ENCODE data around the gene NT5DC2.
"Not testable (repeated sequence)": the region's sequence is repeated elsewhere in the genome, so short reads cannot be mapped to it uniquely, and the experiment has no call there.

NT5DC2 gene

GRCh38 chr3:52536369-52537164, 2.9 kb upstream of the NT5DC2 start, which contains the start of gene UQCC5:
UQCC5 (plus strand) TSS chr3:52536605; CDS start chr3:52536756, 151 bp downstream.
- DNase-seq: peak; percentile 99

- DNase-seq: no peak
These were observed 2.4 kb upstream of the NT5DC2 start for GRCh38 chr3:52536112-52536368.

GRCh38 chr3:52535411-52536111, 1.9 kb upstream of the NT5DC2 start:
- DNase-seq: no peak

- DNase-seq: peak; percentile 77
These were observed 875 bp upstream of the NT5DC2 start for GRCh38 chr3:52534281-52535183.

- DNase-seq: peak; percentile 62
These were observed 627 bp downstream of the NT5DC2 start for GRCh38 chr3:52532838-52533622.

- peak; percentile 51 for DNase-seq
These were observed 1.2 kb downstream of the NT5DC2 start for GRCh38 chr3:52532517-52532837.

GRCh38 chr3:52531860-52532516, 1.7 kb downstream of the NT5DC2 start:
- DNase-seq: peak; percentile 39

- peak; percentile 50 for DNase-seq
These were observed 2.5 kb downstream of the NT5DC2 start for GRCh38 chr3:52530918-52531826.

- DNase-seq: peak; percentile 30
These were observed 4.0 kb downstream of the NT5DC2 start for GRCh38 chr3:52529376-52530333.

- DNase-seq: peak; percentile 46
These were observed 4.9 kb downstream of the NT5DC2 start for GRCh38 chr3:52528586-52529375.

- no peak for DNase-seq
These were observed 5.7 kb downstream of the NT5DC2 start for GRCh38 chr3:52527732-52528585.

GRCh38 chr3:52527039-52527731, 6.5 kb downstream of the NT5DC2 start:
- peak; percentile 86 for DNase-seq

- DNase-seq: not testable (repeated sequence)
These were observed 7.0 kb downstream of the NT5DC2 start for GRCh38 chr3:52526671-52527038.

GRCh38 chr3:52525680-52526561, 7.7 kb downstream of the NT5DC2 start:
- peak; percentile 61 for DNase-seq

GRCh38 chr3:52524752-52525679, 8.6 kb downstream of the NT5DC2 start:
- no peak for DNase-seq

Data from islet precursor cell (in vitro differentiated cells).